B cell (primary cell): ENCODE measurements around the gene ARFGEF2. TPM values are rescaled to one million over a fixed set of nuclear protein-coding genes. Genes with fewer than 3 reads are reported as not detected.

Source experiments
- ATAC-seq: fragments of 200-7000 bp; cut with Tn5 transposase; one replicate; pipeline ENCODE4 v1.10.0; 2021; ENCODE audit warnings: low read depth, mild to moderate bottlenecking, moderate number of reproducible peaks, moderate library complexity
- CTCF ChIA-PET: fragments of 350-600 bp; sonication (Branson Sonifier 250); formaldehyde crosslinking; loops from one replicate; lab custom pipeline; 2021; ENCODE audit warnings: antibody characterized with exemption, inconsistent platforms; lab: Charles Lee
- POLR2A ChIA-PET: fragments of 350-600 bp; sonication (Branson Sonifier 250); formaldehyde crosslinking; loops from one replicate; lab custom pipeline; 2021; ENCODE audit warnings: antibody characterized with exemption; lab: Charles Lee
- DNase-seq: peaks from one replicate; pipeline ENCODE4 v3.0.0; 2013
- H2AFZ ChIP-seq: 2 replicates; pipeline ENCODE4 v1.6.1; 2012; ENCODE audit warnings: mild to moderate bottlenecking, low read depth, low read length; ENCODE audit not compliant: insufficient read depth, poor library complexity, severe bottlenecking
- H3K27ac ChIP-seq, 2 donors: 1 replicate in 1 of 2; 2 replicates in 1 of 2; pipeline ENCODE4 v1.5.1; 2012 to 2013; ENCODE audit warnings: low read length in 2 of 2, mild to moderate bottlenecking in 2 of 2, moderate library complexity in 1 of 2
- H3K27me3 ChIP-seq, 4 experiments: fragments of 200-600 bp in 1 of 4; sonication (generic) in 1 of 4; replicated peaks in 1 of 4; 1 replicate in 2 of 4; 2 replicates in 2 of 4; pipeline versions ENCODE4 v1.6.1 to v1.7.0; 2013 to 2016; ENCODE audit warnings: low read length in 3 of 4, mild to moderate bottlenecking in 2 of 4, mixed read lengths in 1 of 4, moderate library complexity in 1 of 4; ENCODE audit not compliant: insufficient read depth in 4 of 4, control insufficient read depth in 3 of 4; ENCODE audit errors: control extremely low read depth in 1 of 4
- H3K36me3 ChIP-seq, 2 experiments: replicated peaks in 1 of 2; 1 replicate in 1 of 2; 2 replicates in 1 of 2; pipeline versions ENCODE4 v1.6.1 to v1.7.1; 2013; ENCODE audit warnings: low read length in 1 of 2; ENCODE audit not compliant: insufficient read depth in 2 of 2, control insufficient read depth in 1 of 2; ENCODE audit errors: control extremely low read depth in 1 of 2, extremely low read depth in 1 of 2
- H3K4me1 ChIP-seq, 2 donors: fragments of 200-600 bp in 1 of 2; sonication (generic) in 1 of 2; 1 replicate in 1 of 2; 2 replicates in 1 of 2; pipeline versions ENCODE4 v1.5.1 to v1.6.1; 2013 to 2017; ENCODE audit warnings: low read length in 2 of 2; ENCODE audit not compliant: control insufficient read depth in 2 of 2, insufficient read depth in 2 of 2
- H3K4me2 ChIP-seq: replicated peaks from 2 replicates; pipeline ENCODE3; 2012; ENCODE audit warnings: mild to moderate bottlenecking, low read depth, low read length; ENCODE audit not compliant: poor library complexity, severe bottlenecking
- H3K4me3 ChIP-seq, 5 experiments: fragments of 200-600 bp in 1 of 5; sonication (generic) in 1 of 5; 1 replicate in 3 of 5; 2 replicates in 2 of 5; pipeline versions ENCODE4 v1.5.1 to v1.7.0; 2011 to 2016; ENCODE audit warnings: low read length in 4 of 5, mild to moderate bottlenecking in 4 of 5, low read depth in 2 of 5, control low read depth in 1 of 5, moderate library complexity in 1 of 5; ENCODE audit not compliant: insufficient read depth in 1 of 5; ENCODE audit errors: control extremely low read depth in 1 of 5, extremely low read depth in 1 of 5
- H3K79me2 ChIP-seq: fragments of 200-600 bp; sonication (generic); one replicate; pipeline ENCODE4 v1.6.0; 2016; ENCODE audit warnings: low read length; ENCODE audit not compliant: control insufficient read depth, insufficient read depth
- H3K9ac ChIP-seq: fragments of 200-600 bp; sonication (generic); 2 replicates; pipeline ENCODE4 v1.6.1; 2017; ENCODE audit warnings: mild to moderate bottlenecking, low read length, moderate library complexity
- H3K9me3 ChIP-seq, 3 donors: one replicate each; pipeline versions ENCODE4 v1.6.1 to v1.7.1; 2013; ENCODE audit warnings: low read length in 2 of 3; ENCODE audit not compliant: control insufficient read depth in 2 of 3, insufficient read depth in 1 of 3; ENCODE audit errors: control extremely low read depth in 1 of 3
- H4K20me1 ChIP-seq: 2 replicates; pipeline ENCODE4 v1.6.0; 2012; ENCODE audit warnings: mild to moderate bottlenecking, low read length; ENCODE audit not compliant: insufficient read depth, control insufficient read depth, poor library complexity, severe bottlenecking
- H3K27ac Mint-ChIP-seq: one replicate; pipeline ENCODE4 v1.8.0; 2021; ENCODE audit warnings: mixed read lengths
- H3K27me3 Mint-ChIP-seq: one replicate; pipeline ENCODE4 v1.8.0; 2021; ENCODE audit warnings: mixed read lengths
- H3K4me1 Mint-ChIP-seq: one replicate; pipeline ENCODE4 v1.8.0; 2021; ENCODE audit warnings: mixed read lengths
- H3K4me3 Mint-ChIP-seq: one replicate; pipeline ENCODE4 v1.8.0; 2021; ENCODE audit warnings: mixed read lengths
- H3K9me3 Mint-ChIP-seq: one replicate; pipeline ENCODE4 v1.8.0; 2022; ENCODE audit warnings: mixed read lengths; ENCODE audit not compliant: insufficient read depth
- EZH2 ChIP-seq: IDR thresholded peaks from 2 replicates; pipeline ENCODE4 v1.6.1; 2012; ENCODE audit warnings: borderline replicate concordance, low read depth, mild to moderate bottlenecking, moderate library complexity, low read length; ENCODE audit not compliant: insufficient read depth, poor library complexity, severe bottlenecking
- WGBS: methylation state at CpG from one replicate; pipeline ENCODE4 v1.1.5; 2013; ENCODE audit warnings: missing lambda C conversion rate; ENCODE audit not compliant: insufficient coverage; 5-methylcytosine and 5-hydroxymethylcytosine counted together
- intact Hi-C: fragments of 100-400 bp; cut with micrococcal nuclease; formaldehyde crosslinking; loops from one replicate; pipeline ENCODE4 v1.10.0; 2022
- polyA plus RNA-seq: library from polyadenylated mRNA; depleted of rRNA; stranded (reverse); fragments of >200 nt; gene quantifications from 2 replicates; pipeline ENCODE4 v1.2.3, GENCODE V29; 2012
- total RNA-seq, 2 donors: library from RNA; stranded (reverse); fragments of 120-200 nt in 1 of 2; gene quantifications; 1 replicate in 1 of 2; 2 replicates in 1 of 2; pipeline versions ENCODE4 v1.2.3 to v1.2.4, GENCODE V29; 2013 to 2022
- TF ChIP-seq, protein P1 (sequence below): fragments of 200-600 bp; IDR thresholded peaks from one replicate; pipeline ENCODE4 v1.8.0; 2022; ENCODE audit warnings: antibody characterized with exemption, mild to moderate bottlenecking

ARFGEF2 gene
- total and polyA plus RNA-seq, 2 donors (not counting 1 experiment from before 2014, with no cell fraction given) = 10.8 to 34.3 TPM

DNA sequence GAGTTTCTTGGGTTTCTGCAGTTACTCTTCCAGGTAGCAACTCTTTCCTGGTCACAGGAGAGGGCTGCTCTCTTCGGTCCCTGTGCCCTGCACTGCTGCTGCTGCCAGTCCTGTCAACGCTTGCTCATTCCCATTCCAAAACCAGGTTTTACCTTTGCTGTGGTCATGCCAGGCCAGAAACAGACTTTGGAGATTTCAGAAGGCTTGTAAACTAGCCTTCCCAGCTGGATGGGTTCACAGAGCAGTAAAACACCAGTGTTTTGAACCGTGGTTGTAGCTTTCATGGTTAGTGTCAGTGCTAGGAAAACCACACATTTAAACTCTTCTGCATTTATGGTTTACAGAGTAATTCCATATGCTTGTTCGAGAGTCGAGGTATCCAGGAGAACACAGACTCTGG is 16.2 kb downstream of the ARFGEF2 start:
- H3K27ac ChIP-seq = no peak overlapping the region
- peaks cover 7% of the 10 kb centered on the region for H3K4me1 Mint-ChIP-seq
- peaks cover 66% of the 10 kb centered on the region for H3K79me2 ChIP-seq
- H3K27me3 ChIP-seq = no peaks in the 10 kb centered on the region
- no peak overlapping the region for H3K4me2 ChIP-seq
- H2AFZ ChIP-seq = no peak overlapping the region
- no peak overlapping the region for H3K27ac Mint-ChIP-seq
- POLR2A ChIA-PET = interaction anchor here (0.5 kb wide), 1 partner anchor 34 kb away, joined by 4 read pairs; no protein-coding TSS in a partner anchor
- TF ChIP-seq, protein P1, sequence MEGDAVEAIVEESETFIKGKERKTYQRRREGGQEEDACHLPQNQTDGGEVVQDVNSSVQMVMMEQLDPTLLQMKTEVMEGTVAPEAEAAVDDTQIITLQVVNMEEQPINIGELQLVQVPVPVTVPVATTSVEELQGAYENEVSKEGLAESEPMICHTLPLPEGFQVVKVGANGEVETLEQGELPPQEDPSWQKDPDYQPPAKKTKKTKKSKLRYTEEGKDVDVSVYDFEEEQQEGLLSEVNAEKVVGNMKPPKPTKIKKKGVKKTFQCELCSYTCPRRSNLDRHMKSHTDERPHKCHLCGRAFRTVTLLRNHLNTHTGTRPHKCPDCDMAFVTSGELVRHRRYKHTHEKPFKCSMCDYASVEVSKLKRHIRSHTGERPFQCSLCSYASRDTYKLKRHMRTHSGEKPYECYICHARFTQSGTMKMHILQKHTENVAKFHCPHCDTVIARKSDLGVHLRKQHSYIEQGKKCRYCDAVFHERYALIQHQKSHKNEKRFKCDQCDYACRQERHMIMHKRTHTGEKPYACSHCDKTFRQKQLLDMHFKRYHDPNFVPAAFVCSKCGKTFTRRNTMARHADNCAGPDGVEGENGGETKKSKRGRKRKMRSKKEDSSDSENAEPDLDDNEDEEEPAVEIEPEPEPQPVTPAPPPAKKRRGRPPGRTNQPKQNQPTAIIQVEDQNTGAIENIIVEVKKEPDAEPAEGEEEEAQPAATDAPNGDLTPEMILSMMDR = no peak
- no peak for TF ChIP-seq EZH2
- no peak overlapping the region for H3K4me3 Mint-ChIP-seq
- intact Hi-C loops = no loop called here
- peaks cover 65% of the 10 kb centered on the region for H4K20me1 ChIP-seq
- H3K9me3 Mint-ChIP-seq = no peaks in the 10 kb centered on the region
- no peak overlapping the region for H3K4me3 ChIP-seq
- H3K4me1 ChIP-seq = no peaks in the 10 kb centered on the region
- DNase-seq (no peak), ATAC-seq (no peak)
- no peaks in the 10 kb centered on the region for H3K9me3 ChIP-seq
- WGBS = 96% methylated on average over 2 of the region's 5 CpGs
- CTCF ChIA-PET = interaction anchor here (1.4 kb wide), 1 partner anchor 280 kb away, joined by 3 read pairs; no protein-coding TSS in a partner anchor
- no peak overlapping the region for H3K9ac ChIP-seq
- no peaks in the 10 kb centered on the region for H3K27me3 Mint-ChIP-seq
- peaks cover 4 to 25% of the 10 kb centered on the region in 2 experiments for H3K36me3 ChIP-seq

DNA sequence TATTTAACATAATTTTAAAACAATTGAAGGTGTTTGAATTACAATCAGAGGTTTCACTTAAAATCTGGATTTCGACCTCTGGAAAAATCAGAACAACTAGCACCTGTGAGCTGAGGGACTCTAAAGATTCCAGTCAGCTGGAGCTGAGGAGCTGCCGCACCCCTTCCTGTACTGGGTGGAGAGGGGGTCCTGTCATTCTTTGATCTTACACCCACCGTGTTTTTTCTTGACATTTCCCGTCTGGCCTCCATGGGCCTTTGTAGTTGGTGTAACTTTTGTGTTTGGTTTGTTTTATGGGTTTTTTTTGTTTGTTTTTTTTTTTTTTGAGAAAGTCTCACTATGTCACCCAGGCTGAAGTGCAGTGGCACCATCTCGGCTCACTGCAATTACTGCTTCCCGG is 17.2 kb downstream of the ARFGEF2 start:
- Mint-ChIP-seq H3K9me3 (no peaks in the 10 kb centered on the region), H3K4me3 (no peak overlapping the region), H3K27ac (no peak overlapping the region), H3K27me3 (no peaks in the 10 kb centered on the region), H3K4me1 (peaks cover 7% of the 10 kb centered on the region)
- Histone ChIP-seq H3K4me2 (no peak overlapping the region), H3K9ac (no peak overlapping the region), H3K27me3 (no peaks in the 10 kb centered on the region), H3K79me2 (peaks cover 56% of the 10 kb centered on the region), H3K4me1 (no peaks in the 10 kb centered on the region), H3K9me3 (no peaks in the 10 kb centered on the region), H3K36me3 (peaks cover 10 to 32% of the 10 kb centered on the region in 2 experiments), H3K27ac (no peak overlapping the region), H2AFZ (no peak overlapping the region), H4K20me1 (peaks cover 55% of the 10 kb centered on the region), H3K4me3 (no peak overlapping the region)
- DNase-seq (no peak), ATAC-seq (no peak)
- intact Hi-C loops = no loop called here
- 93% methylated on average over 3 of the region's 6 CpGs for WGBS
- POLR2A ChIA-PET = interaction anchor here (0.6 kb wide), 1 partner anchor 106 kb away, joined by 7 read pairs; no protein-coding TSS in a partner anchor
- CTCF ChIA-PET = interaction anchor here (1.4 kb wide), 1 partner anchor 281 kb away, joined by 3 read pairs; no protein-coding TSS in a partner anchor
- TF ChIP-seq, protein P1 = no peak
- no peak for TF ChIP-seq EZH2
